GM23338 (cell line): ENCODE data around the gene ACTR2. TPM values are rescaled to one million over a fixed set of nuclear protein-coding genes. Genes with fewer than 3 reads are reported as not detected.

ENCODE experiments used
- ATAC-seq: fragments of 200-7000 bp; cut with Tn5 transposase; 3 replicates; pipeline ENCODE4 v1.9.1; 2020
- DNase-seq: peaks from one replicate; pipeline ENCODE4 v3.0.0-alpha.2; 2015; ENCODE audit warnings: low spot score
- H2AFZ ChIP-seq: fragments of 200-600 bp; sonication (generic); 2 replicates; pipeline ENCODE4 v1.8.0; 2016; ENCODE audit warnings: antibody characterized with exemption, mild to moderate bottlenecking, moderate library complexity
- H3F3A ChIP-seq: fragments of 200-600 bp; sonication (generic); replicated peaks from 2 replicates; pipeline ENCODE4 v1.8.0; 2017; ENCODE audit warnings: antibody characterized with exemption, mixed run types, low read depth
- H3K27ac ChIP-seq: fragments of 200-600 bp; sonication (generic); 2 replicates; pipeline ENCODE4 v1.6.1; 2016; ENCODE audit warnings: low read depth
- H3K27me3 ChIP-seq: fragments of 200-600 bp; sonication (generic); 2 replicates; pipeline ENCODE4 v1.8.0; 2016; ENCODE audit warnings: mild to moderate bottlenecking, mixed run types, moderate library complexity; ENCODE audit not compliant: insufficient read depth
- H3K36me3 ChIP-seq: fragments of 200-600 bp; sonication (generic); 2 replicates; pipeline ENCODE4 v1.8.0; 2016; ENCODE audit warnings: mild to moderate bottlenecking; ENCODE audit not compliant: insufficient read depth
- H3K4me1 ChIP-seq: fragments of 200-600 bp; sonication (generic); 2 replicates; pipeline ENCODE4 v1.8.0; 2016; ENCODE audit warnings: mild to moderate bottlenecking, moderate library complexity; ENCODE audit not compliant: insufficient read depth
- H3K4me2 ChIP-seq: fragments of 200-600 bp; sonication (generic); 2 replicates; pipeline ENCODE4 v1.7.1; 2017; ENCODE audit warnings: mixed run types
- H3K4me3 ChIP-seq: fragments of 200-600 bp; sonication (generic); 2 replicates; pipeline ENCODE4 v1.6.1; 2016; ENCODE audit warnings: mixed run types
- H3K79me2 ChIP-seq: fragments of 200-600 bp; sonication (generic); replicated peaks from 2 replicates; pipeline ENCODE4 v1.8.0; 2017; ENCODE audit warnings: mild to moderate bottlenecking; ENCODE audit not compliant: insufficient read depth
- H3K9me2 ChIP-seq: fragments of 200-600 bp; sonication (generic); 2 replicates; pipeline ENCODE4 v1.8.0; 2017; ENCODE audit not compliant: insufficient read depth
- H4K20me1 ChIP-seq: fragments of 200-600 bp; sonication (generic); replicated peaks from 2 replicates; pipeline ENCODE4 v1.8.0; 2017; ENCODE audit warnings: mild to moderate bottlenecking; ENCODE audit not compliant: insufficient read depth
- H3K27ac Mint-ChIP-seq: 2 replicates; pipeline ENCODE4 v1.8.0; 2020; ENCODE audit warnings: inconsistent platforms, mild to moderate bottlenecking, moderate library complexity, mixed read lengths
- H3K27me3 Mint-ChIP-seq: 3 replicates; pipeline ENCODE4 v1.8.0; 2022; ENCODE audit warnings: low read depth, mild to moderate bottlenecking, moderate library complexity, mixed read lengths, inconsistent platforms; ENCODE audit not compliant: insufficient read depth, poor library complexity
- H3K36me3 Mint-ChIP-seq: 3 replicates; pipeline ENCODE4 v1.8.0; 2021; ENCODE audit warnings: low read depth, mild to moderate bottlenecking, inconsistent platforms, moderate library complexity, mixed read lengths
- H3K4me1 Mint-ChIP-seq: 3 replicates; pipeline ENCODE4 v1.8.0; 2020; ENCODE audit warnings: mild to moderate bottlenecking, inconsistent platforms, mixed read lengths
- H3K4me3 Mint-ChIP-seq: 3 replicates; pipeline ENCODE4 v1.8.0; 2021; ENCODE audit warnings: moderate library complexity, mild to moderate bottlenecking, inconsistent platforms, mixed read lengths
- H3K9me3 Mint-ChIP-seq: 3 replicates; pipeline ENCODE4 v1.8.0; 2020; ENCODE audit warnings: moderate library complexity, mild to moderate bottlenecking, inconsistent platforms, mixed read lengths
- CREB1 ChIP-seq: fragments of 250-450 bp; sonication (Bioruptor Pico); IDR thresholded peaks from 2 replicates; pipeline ENCODE4 v1.5.0; 2020; ENCODE audit warnings: low read depth, mild to moderate bottlenecking, moderate library complexity
- ETS1 ChIP-seq: IDR thresholded peaks from 2 replicates; pipeline ENCODE4 v1.6.1; 2016; ENCODE audit warnings: antibody characterized with exemption
- EZH2 ChIP-seq: fragments of 200-600 bp; sonication (generic); IDR thresholded peaks from one replicate; pipeline ENCODE4 v1.8.0; 2017; ENCODE audit warnings: antibody characterized with exemption, mild to moderate bottlenecking, low read depth; ENCODE audit not compliant: unreplicated experiment
- EZH2phosphoT487 ChIP-seq: fragments of 200-600 bp; sonication (generic); IDR thresholded peaks from one replicate; pipeline ENCODE4 v1.8.1; 2018; ENCODE audit warnings: antibody characterized with exemption; ENCODE audit not compliant: unreplicated experiment
- NANOG ChIP-seq: IDR thresholded peaks from 2 replicates; pipeline ENCODE4 v1.6.1; 2016; ENCODE audit warnings: antibody characterized with exemption, borderline replicate concordance
- STAT1 ChIP-seq: IDR thresholded peaks from one replicate; pipeline ENCODE4 v1.6.1; 2016; ENCODE audit warnings: antibody characterized with exemption; ENCODE audit not compliant: unreplicated experiment
- ZNF114 ChIP-seq: fragments of 250-450 bp; sonication (Bioruptor Pico); IDR thresholded peaks from 2 replicates; pipeline ENCODE4 v1.5.0; 2020; ENCODE audit warnings: mild to moderate bottlenecking, moderate library complexity
- ZNF331 ChIP-seq: fragments of 250-450 bp; sonication (Bioruptor Pico); IDR thresholded peaks from 2 replicates; pipeline ENCODE4 v1.5.0; 2020; ENCODE audit warnings: low read depth, mild to moderate bottlenecking, moderate library complexity
- ZNF462 ChIP-seq: fragments of 250-450 bp; sonication (Bioruptor Pico); IDR thresholded peaks from 2 replicates; pipeline ENCODE4 v1.5.0; 2020; ENCODE audit warnings: mild to moderate bottlenecking, moderate library complexity
- polyA plus RNA-seq: library from polyadenylated mRNA; unstranded; fragments of >200 nt; fragmentation: Nextera tagmentation; extraction: Ambion mirVana; gene quantifications from 2 replicates; pipeline ENCODE4 v1.2.1, GENCODE V29; 2016
- total RNA-seq: library from RNA; depleted of rRNA; stranded (reverse); fragments of >200 nt; shearing (Covaris generic); gene quantifications from 2 replicates; pipeline ENCODE4 v1.2.3, GENCODE V29; 2014

Gene ACTR2
- total and polyA plus RNA-seq, 2 experiments from 2014 or later: 73.6 to 87.6 TPM

GRCh38 chr2:65309699-65310098 is 82.1 kb downstream of the ACTR2 start (continued):
- TF ChIP-seq ZNF462 (CRISPR knock-in tag) (no peak), EZH2 (no peak), EZH2phosphoT487 (no peak), ETS1 (no peak)

GRCh38 chr2:65311049-65311448 is 83.4 kb downstream of the ACTR2 start:
- H3K36me3 Mint-ChIP-seq: peaks cover 18% of the 10 kb centered on the region
- H3K9me3 Mint-ChIP-seq: no peaks in the 10 kb centered on the region
- TF ChIP-seq ZNF462 (CRISPR knock-in tag): no peak
- no peak for TF ChIP-seq STAT1
- no peak for TF ChIP-seq CREB1
- TF ChIP-seq NANOG: no peak
- no peak for TF ChIP-seq ZNF331 (CRISPR knock-in tag)
- no peak for TF ChIP-seq ZNF114 (CRISPR knock-in tag)
- TF ChIP-seq EZH2phosphoT487: no peak
- TF ChIP-seq EZH2: no peak

More at GRCh38 chr2:65311049-65311448, 83.4 kb downstream of the ACTR2 start:
- Histone ChIP-seq H3F3A (no peaks in the 10 kb centered on the region), H4K20me1 (peaks cover 7% of the 10 kb centered on the region), H3K79me2 (no peaks in the 10 kb centered on the region), H3K4me1 (no peaks in the 10 kb centered on the region), H3K4me2 (no peak overlapping the region), H3K27ac (no peak overlapping the region), H3K36me3 (no peaks in the 10 kb centered on the region), H3K4me3 (no peak overlapping the region), H2AFZ (no peak overlapping the region), H3K27me3 (no peaks in the 10 kb centered on the region), H3K9me2 (no peaks in the 10 kb centered on the region)
- DNase-seq (no peak), ATAC-seq (no peak)
- no peak overlapping the region for H3K27ac Mint-ChIP-seq
- peaks cover 13% of the 10 kb centered on the region for H3K27me3 Mint-ChIP-seq
- H3K4me3 Mint-ChIP-seq: no peak overlapping the region
- H3K4me1 Mint-ChIP-seq: no peaks in the 10 kb centered on the region; the same call in 2 of the 3 replicates
